H1 (cell line): ENCODE data around the gene LEFTY1. TPM values are rescaled to one million over a fixed set of nuclear protein-coding genes. Genes with fewer than 3 reads are reported as not detected.

Experiments used
- ATF3 ChIP-seq: IDR thresholded peaks from 2 replicates; pipeline ENCODE4 v1.6.1; 2011; ENCODE audit warnings: low read depth, mild to moderate bottlenecking, low read length; ENCODE audit not compliant: insufficient read depth
- BACH1 ChIP-seq: IDR thresholded peaks from 2 replicates; pipeline ENCODE4 v1.6.1; 2012; ENCODE audit warnings: low read length, improper control_type of control experiment
- CBX8 ChIP-seq: fragments of 300-800, 300-1000 bp; sonication (generic); IDR thresholded peaks from 2 replicates; pipeline ENCODE4 v1.7.1; 2016; ENCODE audit warnings: low read depth, low read length, borderline replicate concordance
- CHD1 ChIP-seq: IDR thresholded peaks from 2 replicates; pipeline ENCODE4 v1.6.1; 2012; ENCODE audit warnings: low read depth, low read length, improper control_type of control experiment
- CHD2 ChIP-seq: IDR thresholded peaks from 2 replicates; pipeline ENCODE4 v1.6.1; 2012; ENCODE audit warnings: low read length, improper control_type of control experiment
- CTCF ChIP-seq, 3 experiments: IDR thresholded peaks; 1 replicate in 2 of 3; 2 replicates in 1 of 3; pipeline versions ENCODE4 v1.5.1 to v1.6.1; 2011; ENCODE audit warnings: low read length in 3 of 3, mild to moderate bottlenecking in 3 of 3, inconsistent platforms in 2 of 3, low read depth in 1 of 3, moderate library complexity in 1 of 3; ENCODE audit not compliant: insufficient read depth in 1 of 3; ENCODE audit errors: control extremely low read depth in 1 of 3
- EP300 ChIP-seq, 2 experiments: IDR thresholded peaks; 1 replicate in 1 of 2; 2 replicates in 1 of 2; pipeline ENCODE4 v1.6.1; 2011 to 2012; ENCODE audit warnings: low read depth in 2 of 2, low read length in 2 of 2, mild to moderate bottlenecking in 2 of 2, borderline replicate concordance in 1 of 2, inconsistent platforms in 1 of 2, moderate library complexity in 1 of 2
- GTF2F1 ChIP-seq: IDR thresholded peaks from 2 replicates; pipeline ENCODE4 v1.6.1; 2012; ENCODE audit warnings: low read depth, low read length, improper control_type of control experiment, borderline replicate concordance
- JUN ChIP-seq: IDR thresholded peaks from 2 replicates; pipeline ENCODE4 v1.6.1; 2011; ENCODE audit warnings: low read depth, mild to moderate bottlenecking, improper control_type of control experiment, low read length
- JUND ChIP-seq: IDR thresholded peaks from 2 replicates; pipeline ENCODE4 v1.6.1; 2011; ENCODE audit warnings: mild to moderate bottlenecking, improper control_type of control experiment, low read length
- MAX ChIP-seq: IDR thresholded peaks from 2 replicates; pipeline ENCODE4 v1.6.1; 2012; ENCODE audit warnings: inconsistent platforms
- RAD21 ChIP-seq, 2 experiments: IDR thresholded peaks in 1 of 2; conservative IDR thresholded peaks in 1 of 2; 2 replicates each; pipeline ENCODE4 v1.6.1; 2011; ENCODE audit warnings: low read depth in 2 of 2, low read length in 2 of 2, improper control_type of control experiment in 1 of 2, inconsistent platforms in 1 of 2, mild to moderate bottlenecking in 1 of 2, moderate library complexity in 1 of 2
- RNF2 ChIP-seq: fragments of 200-900, 300-1000 bp; sonication (generic); IDR thresholded peaks from 2 replicates; pipeline ENCODE4 v1.7.1; 2016; ENCODE audit warnings: borderline replicate concordance, low read depth, mild to moderate bottlenecking, antibody characterized with exemption, low read length; ENCODE audit not compliant: poor library complexity, severe bottlenecking; ENCODE audit errors: missing control alignments
- SIN3A ChIP-seq, 2 experiments: IDR thresholded peaks in 1 of 2; conservative IDR thresholded peaks in 1 of 2; 2 replicates each; pipeline ENCODE4 v1.6.1; 2011 to 2012; ENCODE audit warnings: low read length in 2 of 2, improper control_type of control experiment in 1 of 2, low read depth in 1 of 2, mild to moderate bottlenecking in 1 of 2
- SP4 ChIP-seq: IDR thresholded peaks from 2 replicates; pipeline ENCODE4 v1.6.1; 2012; ENCODE audit warnings: low read length, inconsistent platforms
- TBP ChIP-seq: IDR thresholded peaks from 2 replicates; pipeline ENCODE4 v1.6.1; 2011; ENCODE audit warnings: low read depth, low read length, improper control_type of control experiment
- USF2 ChIP-seq: IDR thresholded peaks from 2 replicates; pipeline ENCODE4 v1.6.1; 2011; ENCODE audit warnings: low read length, improper control_type of control experiment
- polyA plus RNA-seq, 7 experiments: library from polyadenylated mRNA; depleted of rRNA in 3 of 7; stranded (reverse) in 5 of 7; unstranded in 2 of 7; fragments of >200 nt in 5 of 7; fragments of 200-250 nt in 2 of 7; gene quantifications; 1 replicate in 5 of 7; 2 replicates in 1 of 7; 4 replicates in 1 of 7; pipeline versions ENCODE4 v1.2.1 to v1.2.3, GENCODE V29; 2011 to 2013; ENCODE audit warnings: missing spikeins in 2 of 7, mixed read lengths in 2 of 7
- total RNA-seq: library from RNA; stranded (reverse); fragmentation: NEBNext Ultra II Directional; extraction: Animal tissue kit (Norgen Biotek cat#: 25700); gene quantifications from 2 replicates; pipeline ENCODE4 v1.2.1, GENCODE V29; 2021

The LEFTY1 gene
- total and polyA plus RNA-seq, 2 of the 8 experiments (the other 6 are each of a cell fraction or from before 2014, with no cell fraction given): 4.5 to 11.7 TPM

- TF ChIP-seq CTCF (IDR thresholded peaks at IDR 0.05; ENCODE audit: control extremely low read depth in 1 of 3, insufficient read depth in 1 of 3, low read depth in 1 of 3, low read length in 3 of 3) (peak; percentile 75 to 97 (median 77)), RNF2 (no peak), ATF3 (no peak), CBX8 (no peak), CHD1 (no peak), EP300 (IDR thresholded peaks at IDR 0.05; ENCODE audit: borderline replicate concordance in 1 of 2, low read depth in 2 of 2, low read length in 2 of 2) (no peak), SP4 (no peak), USF2 (no peak), SIN3A (conservative IDR thresholded peaks at IDR 0.05 in 1 of 2, IDR thresholded peaks at IDR 0.05 in 1 of 2; ENCODE audit: low read depth in 1 of 2, low read length in 2 of 2) (0 out of 4 replicates have a peak, but pooled peaks of 1 of the 2 experiments have one; percentile 61), BACH1 (peak; percentile 77), JUND (no peak), TBP (peak; percentile 31; the same call in 1 of the 2 replicates), RAD21 (IDR thresholded peaks at IDR 0.05 in 1 of 2, conservative IDR thresholded peaks at IDR 0.05 in 1 of 2; ENCODE audit: low read depth in 2 of 2, low read length in 2 of 2) (peak; percentile 86 to 92), JUN (no peak), CHD2 (no peak), MAX (0 out of 2 replicates have a peak, but pooled peaks have one; percentile 44), GTF2F1 (no peak)
Measured at GRCh38 chr1:225911191-225912130, 22.5 kb upstream of the LEFTY1 start (continued).
